ELR (cell line): ENCODE results near the gene FYB1.
A peak's percentile ranks its signal among the peaks of the same experiment; 100 is the strongest.

ENCODE experiments used
- DNase-seq: peaks from one replicate; pipeline ENCODE4 v3.0.0-alpha.2; 2015; ENCODE audit warnings: low read depth

The FYB1 gene

GRCh38 chr5:39118638-39119037 is 100.7 kb downstream of the FYB1 start:
- no peak for DNase-seq

- DNase-seq: peak; percentile 84
These were observed 102.0 kb downstream of the FYB1 start for GRCh38 chr5:39117401-39117800.

DNA sequence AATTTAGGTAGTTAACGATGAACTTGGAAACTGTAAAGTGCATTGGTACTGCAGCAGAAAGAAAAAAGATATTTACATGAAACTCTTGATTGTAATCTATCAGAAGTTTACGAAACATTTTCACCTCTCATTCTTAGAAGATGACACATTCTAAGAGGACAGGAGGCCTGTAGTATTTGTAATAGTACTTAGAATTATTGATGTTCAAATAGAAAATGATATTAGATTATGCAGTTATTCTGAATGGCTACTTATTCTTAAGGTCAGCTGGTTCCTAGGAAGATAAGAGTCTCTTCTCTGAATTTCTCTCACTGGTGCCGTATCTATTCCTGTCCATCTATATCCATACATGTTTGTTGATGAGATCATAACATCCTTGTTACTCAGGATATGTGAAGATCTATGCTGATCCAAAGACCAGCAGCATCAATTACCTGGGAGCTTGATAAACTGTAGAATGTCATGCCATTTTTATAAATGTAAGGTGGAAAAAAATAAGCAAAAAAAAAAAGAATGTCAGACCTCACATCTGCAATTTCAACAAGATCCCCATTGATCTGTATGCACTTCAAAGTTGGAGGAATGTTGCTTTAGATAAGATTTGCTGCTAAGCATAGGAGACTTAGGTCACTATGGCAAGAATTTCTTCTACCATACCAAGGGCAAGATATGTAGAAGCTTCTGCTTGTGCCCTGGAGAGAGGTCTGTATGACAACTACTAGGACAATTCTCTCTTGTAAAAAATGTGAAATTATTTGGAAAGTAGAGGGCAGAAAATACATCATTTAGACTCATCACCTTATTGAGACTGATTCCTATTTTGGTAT is 102.8 kb downstream of the FYB1 start:
- peak; percentile 61 for DNase-seq

- DNase-seq: no peak
These were observed 103.6 kb downstream of the FYB1 start for GRCh38 chr5:39115644-39116343.

DNA sequence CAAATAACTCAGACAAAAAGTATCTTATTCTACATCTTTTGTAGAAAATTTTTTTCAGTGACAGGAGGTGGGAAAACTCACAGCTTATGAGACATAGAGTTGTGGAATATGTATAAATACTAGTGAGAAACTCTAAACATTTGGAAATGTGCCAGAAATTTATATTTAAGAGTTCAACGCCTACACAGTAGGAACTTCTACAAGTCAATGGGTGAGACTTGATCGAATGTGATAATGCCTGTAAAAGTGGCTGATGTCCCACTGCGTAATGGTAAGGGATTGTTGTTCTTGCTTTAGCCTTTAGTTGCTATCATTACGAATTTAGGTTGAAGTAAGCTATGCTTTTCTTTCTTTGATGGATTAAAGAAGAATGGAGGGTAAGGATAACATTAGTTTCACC is 105.2 kb downstream of the FYB1 start:
- DNase-seq: no peak

DNA sequence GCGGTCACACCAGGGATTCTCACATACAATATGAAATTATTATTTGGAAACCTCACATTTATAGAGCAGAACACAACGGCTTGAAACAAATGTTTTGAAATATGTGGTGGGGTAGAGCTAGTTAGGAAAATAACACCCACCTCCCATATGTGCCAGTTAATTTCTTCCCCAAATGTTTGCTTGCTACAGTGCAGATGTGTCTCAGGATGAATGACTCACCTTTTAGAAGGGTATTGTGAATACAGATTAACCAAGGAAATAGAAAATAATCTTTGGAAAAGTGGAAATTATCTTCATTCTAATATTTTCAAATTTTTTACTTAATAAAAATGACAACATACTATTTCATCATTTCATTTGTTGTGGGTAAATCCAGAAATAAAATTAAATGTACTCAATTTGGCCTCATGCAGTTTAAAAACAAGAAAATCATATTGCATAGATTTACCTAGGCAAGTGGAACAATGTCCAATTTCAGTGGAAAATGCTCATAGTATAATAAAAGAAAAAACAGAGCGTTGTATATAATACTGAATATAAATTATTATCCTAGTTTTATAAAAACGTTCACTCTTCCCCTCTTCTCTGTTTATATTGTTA is 105.9 kb downstream of the FYB1 start:
- DNase-seq: no peak

GRCh38 chr5:39109606-39110005 is 109.8 kb downstream of the FYB1 start:
- no peak for DNase-seq

DNA sequence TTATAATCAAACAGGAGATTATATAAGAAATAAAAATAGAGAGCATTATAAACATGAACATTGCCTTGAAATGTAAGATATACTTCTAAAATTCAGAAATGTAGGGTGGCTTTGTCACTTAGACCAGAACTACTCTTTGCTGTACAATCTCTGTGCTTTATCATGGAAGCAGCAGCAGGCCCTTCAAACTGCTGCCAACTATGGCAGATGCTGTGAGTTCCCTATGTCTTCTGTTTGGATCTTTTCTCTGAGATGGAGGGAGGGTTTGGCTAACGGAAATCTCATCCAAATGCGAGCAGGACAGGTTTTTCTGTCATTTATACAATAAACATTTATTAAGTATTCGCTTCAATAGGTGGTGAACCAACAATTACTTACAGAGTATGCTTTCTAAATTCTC is 110.4 kb downstream of the FYB1 start:
- DNase-seq: no peak

- no peak for DNase-seq
These were observed 112.0 kb downstream of the FYB1 start for GRCh38 chr5:39107350-39107749.

DNA sequence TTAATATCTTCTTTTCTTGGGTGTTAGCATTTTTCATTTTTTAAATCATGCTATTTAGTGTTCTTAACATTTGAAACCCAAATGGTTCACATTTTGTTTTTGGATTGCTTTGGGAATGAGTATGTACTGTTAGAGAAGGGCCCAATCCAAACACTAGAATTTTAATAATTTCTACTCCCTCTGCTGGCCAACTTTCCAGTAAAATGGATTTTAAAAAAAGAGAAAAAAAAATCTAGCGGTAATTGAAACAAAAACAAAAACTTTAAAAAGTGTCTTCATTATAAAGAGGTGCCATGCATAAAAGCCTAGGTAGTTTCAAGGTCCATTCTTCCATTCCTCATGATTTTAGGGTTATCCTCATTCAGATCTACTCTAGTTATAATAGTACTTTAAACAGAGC is 113.0 kb downstream of the FYB1 start:
- peak; percentile 68 for DNase-seq

DNA sequence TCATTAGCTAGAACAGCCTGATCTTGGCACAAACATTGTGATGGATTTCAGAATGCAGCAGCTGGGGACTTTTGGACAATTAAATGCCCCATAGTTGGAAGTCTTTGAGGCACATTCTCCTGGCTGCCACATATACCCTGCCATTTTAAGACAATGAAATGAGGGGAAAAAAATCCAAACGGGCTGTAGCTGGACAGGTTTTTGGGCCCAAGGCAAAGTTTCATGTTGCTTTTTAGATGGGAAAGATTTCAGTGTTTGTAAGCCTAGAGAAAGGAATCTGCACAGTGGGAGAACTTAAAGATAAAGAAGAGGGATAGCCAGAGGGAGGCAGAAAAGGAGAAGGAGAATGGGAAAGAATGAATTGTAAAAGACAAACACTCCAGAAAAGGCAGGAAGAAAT is 115.1 kb downstream of the FYB1 start:
- no peak for DNase-seq

DNA sequence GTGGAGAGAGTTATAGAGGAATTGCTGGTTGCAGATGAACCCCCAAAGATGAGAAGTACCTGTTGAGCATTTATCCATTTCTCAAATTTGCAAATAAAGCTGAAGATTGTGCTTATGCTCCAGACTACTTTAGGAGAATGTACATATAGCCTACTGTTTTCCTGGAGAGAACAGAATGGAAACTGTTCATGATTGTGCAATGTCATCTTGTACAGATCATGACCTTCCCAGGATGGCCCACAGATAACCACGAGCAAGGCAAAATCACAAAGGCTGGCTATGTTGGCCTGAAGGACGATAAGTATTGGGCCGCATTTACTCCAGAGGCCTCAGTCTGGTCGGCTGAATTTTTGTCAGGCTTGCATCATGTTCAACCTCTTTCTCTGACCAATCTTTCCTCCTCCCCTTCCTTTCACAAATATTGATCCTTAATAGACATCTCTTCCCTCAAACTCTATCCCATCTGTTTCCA is 116.6 kb downstream of the FYB1 start:
- DNase-seq: peak; percentile 63

DNA sequence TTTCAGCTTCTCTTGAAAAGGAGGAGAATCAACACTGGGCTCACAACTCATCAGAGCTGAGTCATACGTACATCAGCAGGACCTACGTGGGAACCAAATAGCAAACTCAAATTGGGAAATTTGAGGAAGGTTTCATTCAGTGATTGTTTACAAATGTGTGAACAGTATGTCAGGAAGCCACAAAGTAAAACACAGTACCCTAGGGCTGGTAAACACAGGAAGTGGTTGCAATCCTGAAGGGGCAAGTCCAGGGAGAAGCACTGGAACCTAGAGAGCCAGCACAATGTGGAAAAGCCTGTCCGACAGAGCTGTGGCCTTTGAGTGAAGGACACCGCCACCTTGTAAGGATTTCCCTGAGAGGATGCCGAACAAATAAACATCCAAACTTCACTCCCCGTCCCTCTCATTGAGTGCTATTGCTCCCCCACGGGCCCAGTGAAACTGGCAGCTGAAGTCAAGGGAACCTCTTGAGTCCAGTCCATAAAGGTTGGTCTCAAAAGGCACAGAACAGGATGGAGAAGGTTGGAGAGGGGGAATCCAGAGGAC is 118.4 kb downstream of the FYB1 start:
- DNase-seq: peak; percentile 100

DNA sequence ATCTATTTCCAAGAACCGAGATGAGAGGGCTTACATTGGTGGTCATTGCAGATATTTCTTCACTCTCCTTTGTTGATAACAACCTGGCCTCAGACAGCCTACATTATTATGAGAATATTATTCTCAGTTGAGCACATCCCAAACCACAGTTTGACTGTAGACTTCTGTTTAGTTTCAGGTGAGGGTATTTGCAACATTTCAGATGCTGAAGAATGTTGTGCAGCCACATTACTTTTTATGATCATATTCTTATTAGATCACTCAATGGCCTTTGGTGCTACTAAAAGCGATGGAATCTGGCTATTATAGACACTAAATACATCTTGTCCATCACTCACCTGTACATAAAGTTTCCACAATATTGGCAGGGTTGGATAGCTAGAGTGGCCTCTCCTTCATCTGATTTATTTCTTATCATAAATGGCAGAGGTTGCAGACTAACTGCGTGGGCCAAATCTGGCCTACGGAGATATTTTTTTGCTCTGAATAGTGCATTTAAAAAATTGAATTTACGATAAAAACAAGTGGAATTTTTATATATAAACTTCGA is 119.0 kb downstream of the FYB1 start:
- no peak for DNase-seq

DNA sequence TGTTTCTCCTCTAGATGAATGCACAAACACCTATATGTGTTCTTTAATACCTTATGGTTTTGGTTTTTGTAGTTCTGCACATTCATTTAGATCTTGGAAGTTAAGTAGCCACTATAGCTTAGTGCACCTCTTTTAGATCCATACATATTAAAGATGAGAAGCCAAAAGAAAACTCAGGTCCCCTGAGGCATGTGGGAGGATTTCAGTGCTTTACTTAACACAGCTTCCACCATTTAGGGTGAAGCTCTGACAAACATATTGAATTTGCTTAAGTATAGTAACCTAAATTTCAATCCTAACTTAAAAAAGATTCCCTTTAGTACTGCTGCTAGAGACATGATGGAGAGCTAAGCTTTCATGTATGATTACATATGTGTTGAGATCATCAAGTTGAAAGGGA is 119.5 kb downstream of the FYB1 start:
- no peak for DNase-seq

DNA sequence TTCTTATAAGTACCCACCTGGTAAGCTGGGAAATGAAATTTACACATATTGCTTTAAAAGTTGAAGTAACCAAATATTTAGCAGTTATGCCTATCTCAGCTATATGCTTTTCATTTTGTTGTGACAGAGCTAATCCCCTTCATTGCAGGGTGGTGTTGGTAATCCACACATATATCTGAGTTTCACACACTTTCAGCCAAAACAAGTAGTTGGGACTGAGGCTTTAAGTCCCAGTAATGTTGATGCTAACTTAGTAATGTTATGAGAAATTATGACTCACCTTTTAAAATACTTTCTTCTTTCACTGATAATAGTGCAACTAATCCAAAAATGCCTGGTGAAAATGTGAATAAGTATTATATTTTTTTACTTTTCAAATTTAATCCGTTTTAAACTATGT is 126.0 kb downstream of the FYB1 start:
- peak; percentile 74 for DNase-seq

DNA sequence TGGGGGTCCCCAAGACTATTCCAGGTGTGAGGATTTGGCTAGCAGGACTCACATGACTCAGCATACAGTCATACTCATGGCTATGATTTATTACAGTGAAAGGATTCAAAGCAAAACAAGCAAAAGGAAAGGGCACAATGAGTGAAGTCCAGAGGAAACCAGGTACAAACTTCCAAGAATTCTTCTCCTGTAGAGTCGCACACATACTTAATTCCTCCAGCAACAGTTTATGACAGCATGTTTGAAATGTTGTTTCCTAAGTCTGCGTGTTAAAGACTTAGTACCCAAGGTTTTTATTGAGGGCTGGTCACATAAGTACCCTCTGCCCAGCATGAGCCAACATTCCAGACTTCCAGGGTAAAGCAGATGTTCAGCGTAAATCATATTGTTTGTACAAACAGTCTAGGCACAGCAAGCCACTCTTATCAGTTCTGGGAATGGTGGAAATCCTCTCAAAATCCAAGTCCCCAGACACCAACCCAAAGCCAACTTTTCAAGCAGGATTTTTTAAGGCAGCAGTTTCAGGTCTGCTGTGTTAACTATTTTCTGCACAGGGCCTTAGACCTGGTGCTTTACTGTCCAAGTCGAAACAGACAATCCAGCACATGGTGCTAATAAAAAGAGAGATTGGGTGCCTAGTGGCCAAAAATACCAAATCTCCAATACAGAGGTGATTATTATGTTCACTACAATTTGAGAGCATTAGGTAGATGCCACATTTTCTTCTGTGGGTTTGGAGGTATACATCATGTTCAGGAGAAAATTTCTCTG is 126.6 kb downstream of the FYB1 start:
- peak; percentile 68 for DNase-seq

GRCh38 chr5:39091940-39092580 is 127.3 kb downstream of the FYB1 start:
- DNase-seq: no peak

GRCh38 chr5:39083968-39084367 is 135.4 kb downstream of the FYB1 start:
- no peak for DNase-seq

DNA sequence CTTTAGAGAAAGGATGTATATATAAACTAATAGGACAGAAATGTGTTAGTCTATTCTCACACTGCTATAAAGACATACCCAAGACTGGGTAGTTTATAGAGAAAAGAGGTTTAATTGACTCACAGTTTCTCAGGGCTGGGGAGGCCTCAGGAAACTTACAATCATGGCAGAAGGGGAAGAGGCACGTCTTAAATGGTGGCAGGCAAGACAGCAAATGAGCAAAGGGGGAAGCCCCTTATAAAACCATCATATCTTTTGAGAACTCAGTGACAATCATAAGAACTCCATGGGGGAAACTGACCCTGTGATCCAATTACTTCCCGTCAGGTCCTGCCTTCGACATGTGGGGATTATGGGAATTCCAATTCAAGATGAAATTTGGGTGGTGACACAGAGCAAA is 136.4 kb downstream of the FYB1 start:
- no peak for DNase-seq

DNA sequence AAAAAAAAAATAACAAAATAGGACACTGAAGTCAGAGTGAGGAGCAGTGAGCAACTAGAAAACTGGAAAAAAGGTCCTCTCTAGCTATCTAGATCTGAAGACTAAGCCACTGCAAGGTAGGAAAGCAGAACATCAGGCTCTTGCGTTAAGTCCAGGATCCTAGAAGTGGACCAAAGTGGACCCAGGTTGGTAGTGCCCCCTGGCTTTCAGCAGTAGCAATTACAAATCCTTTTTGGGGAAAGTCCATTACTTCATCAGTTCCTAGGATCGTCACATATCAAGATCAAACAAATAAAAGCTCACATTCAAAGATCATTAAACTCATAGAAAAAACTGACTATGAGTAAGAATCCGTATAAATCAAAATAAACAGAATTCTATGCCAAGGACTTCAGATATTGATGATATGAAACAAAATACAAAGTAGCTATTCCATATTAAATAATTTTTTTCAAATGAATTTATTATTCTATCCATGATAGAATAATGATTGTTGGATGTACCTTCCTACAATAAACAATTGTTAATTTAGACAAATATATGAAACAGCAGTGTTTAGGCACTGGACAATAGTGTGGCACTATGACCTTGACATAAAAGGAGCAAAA is 138.7 kb downstream of the FYB1 start:
- peak; percentile 72 for DNase-seq
